Endothelial cell (in vitro differentiated cells): ENCODE measurements around the gene CCDC112. TPM values are rescaled to one million over a fixed set of nuclear protein-coding genes. Genes with fewer than 3 reads are reported as not detected.
"Not testable (repeated sequence)": the region's sequence is repeated elsewhere in the genome, so short reads cannot be mapped to it uniquely, and the experiment has no call there.

Experiments used
- DNase-seq: peaks from one replicate; pipeline ENCODE4 v3.0.0; 2021; ENCODE audit warnings: low spot score
- H3K27ac Mint-ChIP-seq: one replicate; pipeline ENCODE4 v1.8.0; 2021; ENCODE audit warnings: mixed read lengths, inconsistent platforms; ENCODE audit not compliant: unreplicated experiment
- H3K27me3 Mint-ChIP-seq: one replicate; pipeline ENCODE4 v1.8.0; 2021; ENCODE audit warnings: mild to moderate bottlenecking, moderate library complexity, mixed read lengths, inconsistent platforms; ENCODE audit not compliant: unreplicated experiment
- H3K36me3 Mint-ChIP-seq: one replicate; pipeline ENCODE4 v1.8.0; 2021; ENCODE audit warnings: mild to moderate bottlenecking, low read depth, mixed read lengths, inconsistent platforms; ENCODE audit not compliant: unreplicated experiment
- H3K4me1 Mint-ChIP-seq: one replicate; pipeline ENCODE4 v1.8.0; 2021; ENCODE audit warnings: mild to moderate bottlenecking, mixed read lengths, inconsistent platforms; ENCODE audit not compliant: unreplicated experiment
- H3K4me3 Mint-ChIP-seq: one replicate; pipeline ENCODE4 v1.8.0; 2021; ENCODE audit warnings: mild to moderate bottlenecking, mixed read lengths, inconsistent platforms; ENCODE audit not compliant: unreplicated experiment
- H3K9me3 Mint-ChIP-seq: one replicate; pipeline ENCODE4 v1.8.0; 2021; ENCODE audit warnings: mixed read lengths, inconsistent platforms; ENCODE audit not compliant: unreplicated experiment
- CTCF ChIP-seq: fragments of 200-600 bp; sonication (generic); IDR thresholded peaks from one replicate; pipeline ENCODE4 v1.5.0; 2021; ENCODE audit warnings: antibody characterized with exemption; ENCODE audit not compliant: unreplicated experiment
- total RNA-seq: library from RNA; stranded (reverse); fragmentation: NEBNext Ultra II Directional; extraction: Animal tissue kit (Norgen Biotek cat#: 25700); gene quantifications from one replicate; pipeline ENCODE4 v1.2.1, GENCODE V29; 2021; ENCODE audit not compliant: unreplicated experiment

The CCDC112 gene
- total RNA-seq, 1 donor from 2014 or later: 7.2 TPM

DNA sequence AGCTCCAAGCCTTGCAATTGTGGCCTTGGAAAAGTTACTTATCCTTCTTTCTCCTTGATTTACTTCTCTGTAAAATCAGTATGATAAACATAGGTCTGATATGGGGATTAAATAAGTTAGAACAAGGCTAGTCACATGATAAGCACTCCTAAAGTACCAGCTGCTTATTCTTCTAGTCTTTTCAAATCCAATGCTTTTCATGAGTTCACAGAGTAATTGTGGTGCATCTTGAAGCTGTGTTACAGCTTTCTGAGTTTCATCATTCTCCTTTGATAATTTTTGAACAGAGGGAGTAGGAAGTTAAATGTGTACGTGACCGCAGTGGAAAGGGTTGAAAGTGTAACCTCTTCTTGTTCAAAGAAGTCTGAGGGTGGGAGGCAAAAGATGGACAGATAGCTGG is 38.8 kb upstream of the CCDC112 start:
- TF ChIP-seq CTCF: no peak
- Mint-ChIP-seq H3K27me3 (no peaks in the 10 kb centered on the region), H3K4me1 (peaks cover 3% of the 10 kb centered on the region), H3K9me3 (no peaks in the 10 kb centered on the region), H3K4me3 (no peak overlapping the region), H3K36me3 (no peaks in the 10 kb centered on the region), H3K27ac (no peak overlapping the region)
- DNase-seq: no peak

GRCh38 chr5:115333164-115333563 is 36.7 kb upstream of the CCDC112 start:
- Mint-ChIP-seq H3K4me1 (no peaks in the 10 kb centered on the region), H3K9me3 (no peaks in the 10 kb centered on the region), H3K27ac (no peak overlapping the region), H3K27me3 (no peaks in the 10 kb centered on the region), H3K4me3 (no peak overlapping the region), H3K36me3 (no peaks in the 10 kb centered on the region)
- TF ChIP-seq CTCF: no peak
- no peak for DNase-seq

- H3K36me3 Mint-ChIP-seq: no peaks in the 10 kb centered on the region
- no peak overlapping the region for H3K4me3 Mint-ChIP-seq
- TF ChIP-seq CTCF: no peak
- H3K27me3 Mint-ChIP-seq: peaks cover 2% of the 10 kb centered on the region
- no peaks in the 10 kb centered on the region for H3K4me1 Mint-ChIP-seq
- no peaks in the 10 kb centered on the region for H3K9me3 Mint-ChIP-seq
- no peak for DNase-seq
- H3K27ac Mint-ChIP-seq: no peak overlapping the region
Measured at GRCh38 chr5:115330830-115331229, 34.4 kb upstream of the CCDC112 start.

- H3K4me1 Mint-ChIP-seq: no peaks in the 10 kb centered on the region
- no peak overlapping the region for H3K4me3 Mint-ChIP-seq
- TF ChIP-seq CTCF: no peak
- no peak for DNase-seq
- no peak overlapping the region for H3K27ac Mint-ChIP-seq
- H3K9me3 Mint-ChIP-seq: no peaks in the 10 kb centered on the region
- peaks cover 2% of the 10 kb centered on the region for H3K27me3 Mint-ChIP-seq
- H3K36me3 Mint-ChIP-seq: no peaks in the 10 kb centered on the region
Measured at GRCh38 chr5:115329475-115329874, 33.0 kb upstream of the CCDC112 start.

- not testable (repeated sequence) for H3K4me3 Mint-ChIP-seq, H3K4me1 Mint-ChIP-seq, DNase-seq, H3K27ac Mint-ChIP-seq, H3K27me3 Mint-ChIP-seq, H3K36me3 Mint-ChIP-seq, H3K9me3 Mint-ChIP-seq
Measured at GRCh38 chr5:115328617-115329274, 32.3 kb upstream of the CCDC112 start.
